GM12874 (cell line): ENCODE measurements around the gene IPO4.

ENCODE experiments used
- CTCF ChIP-seq: IDR thresholded peaks from 2 replicates; pipeline ENCODE4 v1.5.1; 2011; ENCODE audit warnings: low read depth, mild to moderate bottlenecking, control low read depth, low read length, moderate library complexity; ENCODE audit not compliant: insufficient read depth

The IPO4 gene

DNA sequence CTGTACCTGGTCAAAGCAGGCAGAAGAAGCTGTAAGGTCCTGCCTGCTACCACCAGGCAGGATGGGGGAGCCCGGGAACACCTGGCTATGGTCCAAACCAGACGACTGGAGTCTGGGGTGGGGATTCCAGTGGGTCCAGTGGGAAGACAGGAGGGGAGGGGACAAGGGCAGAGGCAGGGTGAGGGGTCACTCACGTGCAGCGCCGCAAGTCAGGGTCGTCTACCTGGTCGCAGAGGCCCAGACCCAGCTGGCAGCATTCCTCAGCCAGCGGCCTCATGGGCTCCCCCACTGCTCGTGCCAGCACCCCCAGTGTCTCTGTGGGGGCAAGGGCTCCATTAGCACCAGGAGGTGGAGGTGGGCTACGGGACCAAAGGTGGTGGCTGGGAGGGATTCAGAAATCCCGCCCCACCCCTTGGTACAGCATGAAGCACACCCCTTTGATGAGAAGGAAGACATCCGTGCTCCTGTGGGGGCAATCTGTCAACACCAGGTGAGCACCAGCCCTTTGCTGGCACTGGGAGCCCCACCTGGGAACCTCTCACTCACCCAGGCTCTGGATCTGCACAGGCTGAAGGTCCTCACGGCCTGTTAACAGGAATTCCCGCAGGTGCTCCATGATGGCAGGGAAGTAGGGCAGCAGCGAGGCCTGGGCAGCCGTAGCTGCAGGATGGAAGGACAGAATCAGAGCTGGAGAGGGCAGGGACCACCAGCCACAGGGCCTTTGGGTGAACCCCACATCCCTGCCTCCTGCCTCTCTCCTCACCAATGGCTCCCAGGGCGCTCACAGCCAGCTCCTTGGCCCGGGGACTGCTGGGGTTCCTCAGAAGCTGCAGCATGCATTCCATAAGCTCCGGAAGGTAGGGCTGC is 4.3 kb downstream of the IPO4 start:
- no peak for TF ChIP-seq CTCF

DNA sequence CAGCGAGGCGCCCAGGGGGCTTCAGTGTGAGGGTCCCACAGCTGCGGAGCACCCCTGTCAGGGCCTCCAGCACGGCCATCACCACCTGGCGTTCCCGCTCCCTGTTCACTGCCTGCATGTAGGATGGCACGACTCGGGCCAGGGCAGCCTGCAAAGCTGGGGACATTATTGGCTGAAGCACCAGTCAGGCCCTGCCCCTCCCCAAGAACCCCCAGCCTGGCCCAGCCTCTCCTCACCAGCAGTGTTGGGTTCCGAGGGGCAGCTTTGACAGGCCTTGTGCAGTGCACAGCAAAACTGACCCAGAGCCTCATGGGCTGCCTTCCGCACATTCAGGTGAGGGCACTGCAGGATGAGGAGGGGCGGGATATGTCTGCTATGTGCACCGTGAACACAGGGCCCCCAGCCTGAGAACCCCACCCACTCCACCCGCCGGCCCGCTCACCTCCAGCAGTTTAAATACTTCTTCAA is 5.6 kb downstream of the IPO4 start:
- no peak for TF ChIP-seq CTCF

- no peak for TF ChIP-seq CTCF
Observed at GRCh38 chr14:24182110-24182882, 6.3 kb downstream of the IPO4 start.

GRCh38 chr14:24181371-24182077 is 7.1 kb downstream of the IPO4 start:
- no peak for TF ChIP-seq CTCF

- TF ChIP-seq CTCF, result no peak
Observed at GRCh38 chr14:24179961-24180796, 8.4 kb downstream of the IPO4 start.

GRCh38 chr14:24179294-24179960 is 9.2 kb downstream of the IPO4 start:
- no peak for TF ChIP-seq CTCF
